ENCODE results near the gene ADARB2. TPM values are rescaled to one million over a fixed set of nuclear protein-coding genes. Genes with fewer than 3 reads are reported as not detected.

The ADARB2 gene
- polyA plus RNA-seq, 6 donors from 2014 or later = 0.10 to 0.12 TPM; not detected in 4

DNA sequence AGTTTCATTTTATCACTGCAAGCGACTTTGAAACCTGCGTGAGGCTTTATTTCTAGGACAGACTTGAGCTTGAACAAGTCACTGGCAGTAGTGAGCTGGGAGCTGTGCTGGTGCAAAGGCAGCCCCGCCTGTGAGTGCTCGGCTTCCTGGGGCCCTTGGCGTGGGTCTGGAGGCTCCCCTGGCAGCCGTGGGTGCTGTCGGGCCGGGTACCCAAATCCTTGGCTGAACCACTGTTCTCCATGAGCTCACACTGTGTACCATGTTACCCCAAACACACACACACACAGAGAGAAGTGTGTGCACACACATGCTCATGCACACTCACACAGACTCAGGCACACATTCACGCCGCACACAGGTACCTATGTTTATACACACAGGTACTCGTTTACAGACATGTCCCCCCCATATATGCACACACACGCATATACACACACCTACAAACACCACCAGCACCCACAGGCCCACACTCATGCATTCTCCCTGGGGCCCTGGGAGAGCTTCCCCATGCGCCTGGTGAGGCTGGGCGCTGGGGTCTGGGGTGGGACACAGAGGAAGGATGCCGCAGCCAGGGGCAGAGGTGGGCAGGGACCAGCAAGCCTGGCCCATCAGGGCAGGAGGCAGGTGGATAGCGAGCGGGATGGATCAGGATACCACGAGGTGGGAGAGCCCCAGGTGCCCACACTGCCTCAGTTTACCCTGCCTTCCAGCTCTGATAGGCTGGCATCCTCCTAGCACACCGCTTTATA is 158.8 kb downstream of the ADARB2 start:
- no peak for DNase-seq
- peaks cover 56 to 79% (median 60%) of the 10 kb centered on the region in 3 donors for H3K4me1 Mint-ChIP-seq
- peak overlapping the region in 3 of 8 donors; percentile 3 to 37 (median 30) for H3K4me3 Mint-ChIP-seq
- H3K27ac Mint-ChIP-seq = peak overlapping the region in 4 of 6 donors; percentile 24 to 74 (median 50)
- no peaks in the 10 kb centered on the region for H3K9me3 Mint-ChIP-seq
- no peak for ATAC-seq (ENCODE audit: low read depth in 2 of 2)
- no peaks in the 10 kb centered on the region for H3K36me3 Mint-ChIP-seq
- peaks cover 12 to 18% (median 17%) of the 10 kb centered on the region in 3 donors for H3K27me3 Mint-ChIP-seq

DNA sequence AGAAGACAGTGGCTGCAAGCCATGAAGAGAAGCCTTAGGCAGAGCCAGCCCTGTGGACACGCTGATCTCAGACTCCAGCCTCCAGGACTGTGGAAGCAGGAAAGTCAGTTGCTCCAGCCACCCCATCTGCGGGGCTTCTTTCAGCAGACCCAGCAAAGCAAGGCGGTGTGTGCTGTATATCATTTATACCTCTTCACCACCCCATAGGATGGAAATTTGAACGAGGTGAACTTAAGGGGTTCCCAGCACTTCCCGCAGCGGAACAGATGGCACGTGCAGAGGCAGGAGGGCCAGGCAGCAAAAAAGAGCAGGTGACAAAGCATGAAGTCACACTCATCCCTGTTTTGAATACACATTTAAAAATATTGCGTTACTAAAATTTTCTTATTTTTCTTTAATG is 159.4 kb downstream of the ADARB2 start:
- Mint-ChIP-seq H3K4me1 (peaks cover 56 to 79% (median 60%) of the 10 kb centered on the region in 3 donors), H3K9me3 (no peaks in the 10 kb centered on the region), H3K36me3 (no peaks in the 10 kb centered on the region), H3K27ac (peak overlapping the region in 3 of 6 donors; percentile 11 to 93 (median 89)), H3K4me3 (peak overlapping the region in 3 of 8 donors; percentile 35 to 53 (median 49)), H3K27me3 (peaks cover 11 to 18% (median 17%) of the 10 kb centered on the region in 3 donors)
- ATAC-seq (ENCODE audit: low read depth in 2 of 2) = no peak
- DNase-seq = no peak

DNA sequence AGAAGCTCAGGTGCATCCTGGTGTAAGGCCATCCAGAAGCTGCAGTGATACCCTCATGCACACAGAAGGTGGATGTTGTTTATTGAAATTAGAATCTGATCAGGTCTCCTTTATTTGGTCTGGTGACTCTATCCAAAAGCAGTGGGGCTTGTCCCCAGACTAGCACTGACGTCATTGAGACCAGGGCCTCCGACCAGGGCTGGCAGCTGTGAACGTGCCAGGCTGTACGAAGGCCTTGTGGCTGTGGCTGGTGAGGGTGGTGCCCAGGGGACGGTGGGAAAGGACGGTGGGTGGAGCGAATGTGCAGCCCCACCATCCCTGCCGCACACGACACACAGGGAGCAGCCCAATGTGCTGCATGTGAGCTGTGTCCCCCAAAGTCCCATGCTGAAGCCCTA is 160.0 kb downstream of the ADARB2 start:
- Mint-ChIP-seq H3K27ac (peak overlapping the region in 5 of 6 donors; percentile 37 to 97 (median 89)), H3K4me3 (peak overlapping the region in 2 of 8 donors; percentile 49 to 53), H3K27me3 (peaks cover 13 to 22% (median 17%) of the 10 kb centered on the region in 3 donors), H3K36me3 (no peaks in the 10 kb centered on the region), H3K9me3 (no peaks in the 10 kb centered on the region), H3K4me1 (peaks cover 58 to 76% (median 63%) of the 10 kb centered on the region in 3 donors)
- DNase-seq (peak; percentile 64), ATAC-seq (ENCODE audit: low read depth in 2 of 2) (peak; percentile 72 to 80)

DNA sequence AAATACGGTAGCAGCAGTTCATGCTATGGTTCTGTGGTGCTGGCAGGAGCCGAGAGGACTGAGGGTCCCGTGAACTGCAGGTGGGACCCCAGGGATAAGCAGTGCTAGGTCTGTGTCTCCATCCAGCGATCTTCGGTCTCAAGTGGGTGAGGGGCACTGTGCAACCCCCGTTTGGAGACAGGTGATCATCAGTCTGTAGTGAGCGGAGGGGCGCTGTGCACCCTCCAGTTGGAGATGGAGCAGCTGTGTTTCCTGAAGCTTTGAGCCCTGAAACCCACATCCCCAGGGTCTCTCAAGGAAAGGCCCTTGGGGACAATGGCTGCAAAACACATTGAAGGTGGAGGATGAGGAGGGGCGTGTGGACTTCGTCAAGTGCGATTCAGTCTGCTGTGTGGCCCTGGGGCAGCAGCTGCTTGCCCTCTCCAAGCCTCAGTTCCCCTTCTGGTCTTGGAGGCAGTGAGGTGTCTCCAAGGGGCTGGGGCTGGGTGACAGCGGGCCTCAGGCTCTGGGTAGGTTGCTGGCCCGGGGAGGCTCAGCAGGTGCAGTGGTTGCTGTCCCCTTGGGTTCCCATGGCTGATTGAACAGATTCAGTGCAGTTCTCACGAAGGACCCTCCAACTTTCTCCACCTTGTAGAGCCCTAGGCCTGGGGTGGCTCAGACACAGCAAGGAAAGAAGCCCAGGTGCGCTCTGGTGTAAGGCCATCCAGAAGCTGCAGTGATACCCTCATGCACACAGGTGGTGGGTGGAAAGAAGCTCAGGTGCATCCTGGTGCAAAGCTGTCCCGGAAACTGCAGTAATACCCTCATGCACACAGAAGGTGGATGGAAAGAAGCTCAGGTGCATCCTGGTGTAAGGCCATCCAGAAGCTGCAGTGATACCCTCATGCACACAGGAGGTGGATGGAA is 160.6 kb downstream of the ADARB2 start:
- Mint-ChIP-seq H3K9me3 (peaks cover 0 to 3% (median 0%) of the 10 kb centered on the region in 7 donors), H3K4me1 (peaks cover 64 to 78% (median 69%) of the 10 kb centered on the region in 3 donors), H3K36me3 (no peaks in the 10 kb centered on the region), H3K27ac (peak overlapping the region in 5 of 6 donors; percentile 83 to 97 (median 92)), H3K27me3 (peaks cover 17 to 29% (median 19%) of the 10 kb centered on the region in 3 donors), H3K4me3 (peak overlapping the region in 5 of 8 donors; percentile 41 to 63 (median 51))
- peak; percentile 23 to 54 for ATAC-seq (ENCODE audit: low read depth in 2 of 2)
- DNase-seq = peak; percentile 55

DNA sequence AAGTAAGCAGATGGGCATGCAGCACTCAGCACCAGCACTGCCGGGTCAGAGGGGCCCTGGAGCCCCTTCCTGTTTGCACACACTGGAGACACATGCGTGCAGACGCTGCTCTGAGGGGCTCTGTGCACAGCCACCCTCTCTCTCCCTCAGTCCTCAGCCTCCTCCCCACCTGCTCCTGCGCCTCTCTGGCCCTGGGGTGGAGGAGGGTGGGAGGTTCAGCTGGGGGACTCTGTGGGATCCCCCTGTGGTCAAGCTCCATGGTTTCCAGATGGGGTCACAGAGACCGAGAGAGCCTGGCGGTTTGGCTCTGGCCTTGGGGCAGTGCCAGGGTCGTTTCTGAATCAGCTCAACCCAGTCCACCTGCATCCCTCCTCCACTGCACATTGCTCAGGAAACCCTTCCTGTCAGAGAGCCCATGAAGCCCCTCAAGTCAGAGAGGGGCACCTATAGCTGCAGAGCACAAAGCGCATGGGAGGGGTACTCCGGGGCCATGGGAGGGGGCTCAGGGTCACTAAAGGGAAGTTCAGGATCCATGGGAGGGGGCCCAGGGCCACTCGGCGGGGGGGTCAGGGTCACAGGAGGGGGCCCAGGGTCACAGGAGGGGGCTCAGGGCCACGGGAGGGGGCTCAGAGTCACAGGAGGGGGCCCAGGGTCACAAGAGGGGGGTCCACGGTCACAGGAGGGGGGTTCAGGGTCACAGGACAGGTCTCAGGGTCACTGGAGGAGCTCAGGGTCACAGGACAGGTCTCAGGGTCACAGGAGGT is 161.7 kb downstream of the ADARB2 start:
- ATAC-seq (ENCODE audit: low read depth in 2 of 2) = no peak
- peak overlapping the region in 2 of 6 donors; percentile 79 to 89 for H3K27ac Mint-ChIP-seq

DNA sequence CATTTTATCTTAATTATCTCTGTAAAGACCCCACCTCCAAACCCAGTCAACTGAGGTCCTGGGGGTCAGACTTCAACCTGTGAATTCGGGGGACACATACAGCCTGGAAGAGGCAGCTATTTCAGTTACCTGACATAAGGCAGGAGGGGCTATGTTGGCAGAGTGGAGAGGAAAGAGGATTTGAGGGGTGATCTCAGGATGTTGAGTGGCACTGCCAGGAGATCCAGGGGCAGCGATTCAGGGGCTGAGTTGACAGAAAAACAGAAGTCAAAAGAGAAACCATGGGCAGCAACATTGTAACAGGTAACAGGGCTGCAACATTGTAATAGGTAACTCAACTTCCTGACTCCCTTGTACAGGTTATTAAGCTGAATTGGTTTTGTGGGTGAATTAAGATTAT is 162.6 kb downstream of the ADARB2 start:
- H3K9me3 Mint-ChIP-seq = peaks cover 0 to 6% (median 0%) of the 10 kb centered on the region in 7 donors
- no peaks in the 10 kb centered on the region for H3K36me3 Mint-ChIP-seq
- H3K4me1 Mint-ChIP-seq = peaks cover 63 to 69% (median 64%) of the 10 kb centered on the region in 3 donors
- H3K27me3 Mint-ChIP-seq = peaks cover 12 to 35% (median 31%) of the 10 kb centered on the region in 3 donors
- peak overlapping the region in 3 of 6 donors; percentile 57 to 89 (median 89) for H3K27ac Mint-ChIP-seq
- ATAC-seq (ENCODE audit: low read depth in 2 of 2) (no peak), DNase-seq (no peak)
- peak overlapping the region in 1 of 8 donors; percentile 24 for H3K4me3 Mint-ChIP-seq

More for the DNA sequence above, 161.7 kb downstream of the ADARB2 start:
- Mint-ChIP-seq H3K4me3 (peak overlapping the region in 4 of 8 donors; percentile 24 to 62 (median 46)), H3K9me3 (peaks cover 0 to 6% (median 0%) of the 10 kb centered on the region in 7 donors), H3K36me3 (no peaks in the 10 kb centered on the region), H3K4me1 (peaks cover 66 to 75% (median 72%) of the 10 kb centered on the region in 3 donors), H3K27me3 (peaks cover 12 to 35% (median 25%) of the 10 kb centered on the region in 3 donors)
- DNase-seq = no peak

DNA sequence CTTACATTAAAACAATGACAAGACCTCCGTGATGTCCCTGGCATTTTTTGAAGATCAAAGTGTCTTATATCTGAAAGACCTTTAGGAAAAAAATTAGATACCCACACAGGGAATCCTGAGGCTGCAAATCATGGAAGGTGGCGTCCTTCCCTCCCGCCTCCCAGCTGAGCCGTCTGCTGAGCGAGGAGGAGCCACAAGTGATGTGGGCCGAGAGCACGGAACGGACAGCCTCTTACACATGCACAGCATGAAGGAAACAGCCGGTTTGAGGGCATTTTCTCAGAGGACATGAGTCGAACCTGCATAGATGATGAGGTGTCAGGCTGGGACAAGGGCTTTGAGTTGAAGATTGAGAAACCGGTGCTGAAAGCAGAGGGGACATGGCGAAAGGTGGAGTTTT is 163.3 kb downstream of the ADARB2 start:
- H3K4me3 Mint-ChIP-seq = peak overlapping the region in 1 of 8 donors; percentile 3
- peaks cover 0 to 6% (median 0%) of the 10 kb centered on the region in 7 donors for H3K9me3 Mint-ChIP-seq
- peaks cover 56 to 61% (median 57%) of the 10 kb centered on the region in 3 donors for H3K4me1 Mint-ChIP-seq
- H3K36me3 Mint-ChIP-seq = no peaks in the 10 kb centered on the region
- peaks cover 13 to 39% (median 34%) of the 10 kb centered on the region in 3 donors for H3K27me3 Mint-ChIP-seq
- DNase-seq (no peak), ATAC-seq (ENCODE audit: low read depth in 2 of 2) (no peak)
- H3K27ac Mint-ChIP-seq = peak overlapping the region in 1 of 6 donors; percentile 26

DNA sequence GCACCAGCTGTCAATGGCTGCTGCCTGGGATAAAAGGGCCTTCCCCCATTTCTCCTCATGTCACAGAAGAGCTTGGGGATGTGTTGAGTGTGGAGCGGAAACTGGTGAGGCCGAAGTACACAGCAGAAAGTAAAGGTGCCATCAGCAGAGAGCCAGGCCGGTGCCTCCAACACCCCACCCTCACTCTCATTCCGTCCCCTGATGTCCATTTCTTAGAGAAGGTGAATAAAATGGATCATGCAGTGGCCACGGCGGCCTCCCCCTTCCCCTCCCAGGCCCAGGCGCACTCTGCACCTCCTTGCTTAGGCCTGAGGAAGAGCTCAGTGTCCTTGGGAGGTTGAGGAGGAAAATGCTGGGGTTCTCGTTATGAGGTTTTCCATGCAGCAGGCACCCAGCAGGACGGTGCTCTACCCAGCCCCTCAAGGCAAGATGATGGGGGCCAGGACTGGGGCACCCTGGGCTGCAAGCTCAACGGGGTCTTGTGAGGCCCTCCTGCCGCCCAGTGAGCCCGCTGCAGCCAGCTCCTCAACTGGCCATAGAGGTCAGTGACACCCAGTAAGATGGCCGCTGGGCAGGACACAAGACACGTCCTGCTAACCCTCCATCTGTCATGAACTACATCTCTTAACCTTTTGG is 163.9 kb downstream of the ADARB2 start:
- no peak overlapping the region for H3K27ac Mint-ChIP-seq
- ATAC-seq (ENCODE audit: low read depth in 2 of 2) (no peak), DNase-seq (no peak)
- H3K27me3 Mint-ChIP-seq = peaks cover 17 to 44% (median 39%) of the 10 kb centered on the region in 3 donors
- H3K9me3 Mint-ChIP-seq = peaks cover 0 to 6% (median 0%) of the 10 kb centered on the region in 7 donors
- H3K4me3 Mint-ChIP-seq = peak overlapping the region in 1 of 8 donors; percentile 15
- no peaks in the 10 kb centered on the region for H3K36me3 Mint-ChIP-seq
- peaks cover 51 to 56% (median 51%) of the 10 kb centered on the region in 3 donors for H3K4me1 Mint-ChIP-seq

DNA sequence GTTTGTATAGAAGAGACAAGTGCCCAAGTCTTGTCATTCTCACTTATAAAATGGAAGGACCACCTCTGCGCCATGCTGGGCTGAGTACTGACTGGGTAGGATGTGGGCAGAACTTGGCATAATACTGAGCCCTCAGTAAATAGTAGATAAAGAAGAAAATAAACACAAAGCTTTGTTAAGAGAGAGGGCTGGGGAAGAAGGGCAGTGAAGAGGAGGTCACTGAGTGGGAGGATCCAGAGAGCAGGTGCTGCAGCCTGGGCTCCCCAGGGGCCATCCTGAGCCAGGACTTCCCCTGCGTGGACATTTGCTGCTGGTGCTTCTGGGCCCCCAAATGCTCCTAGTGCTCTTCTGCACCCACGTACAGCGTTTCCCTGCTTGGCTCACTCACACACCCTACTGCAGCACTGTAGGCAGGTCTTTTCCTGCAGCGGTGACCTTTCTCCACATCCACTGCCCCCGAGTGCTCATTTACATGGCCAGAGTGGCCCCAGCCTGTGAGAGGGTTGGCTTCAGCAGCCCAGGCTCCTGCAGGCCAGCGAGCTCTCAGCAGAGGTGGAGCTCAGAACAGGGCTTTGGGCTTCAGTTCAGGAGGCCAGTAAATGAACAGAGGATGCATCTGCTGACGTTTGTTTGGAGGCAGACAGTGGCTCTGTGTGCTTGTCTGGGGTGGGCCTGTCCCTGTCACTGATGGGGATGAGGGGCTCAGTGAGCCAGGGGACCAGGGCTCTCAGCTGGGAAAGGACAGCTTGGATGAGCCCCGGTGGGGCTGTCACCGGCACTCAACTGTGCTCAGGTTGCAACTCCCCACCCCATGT is 164.6 kb downstream of the ADARB2 start:
- Mint-ChIP-seq H3K36me3 (no peaks in the 10 kb centered on the region), H3K27me3 (peaks cover 17 to 44% (median 44%) of the 10 kb centered on the region in 3 donors), H3K4me3 (peak overlapping the region in 1 of 8 donors; percentile 15), H3K27ac (no peak overlapping the region), H3K9me3 (peaks cover 0 to 6% (median 0%) of the 10 kb centered on the region in 7 donors), H3K4me1 (peaks cover 47 to 54% (median 48%) of the 10 kb centered on the region in 3 donors)
- DNase-seq (no peak), ATAC-seq (ENCODE audit: low read depth in 2 of 2) (no peak)

DNA sequence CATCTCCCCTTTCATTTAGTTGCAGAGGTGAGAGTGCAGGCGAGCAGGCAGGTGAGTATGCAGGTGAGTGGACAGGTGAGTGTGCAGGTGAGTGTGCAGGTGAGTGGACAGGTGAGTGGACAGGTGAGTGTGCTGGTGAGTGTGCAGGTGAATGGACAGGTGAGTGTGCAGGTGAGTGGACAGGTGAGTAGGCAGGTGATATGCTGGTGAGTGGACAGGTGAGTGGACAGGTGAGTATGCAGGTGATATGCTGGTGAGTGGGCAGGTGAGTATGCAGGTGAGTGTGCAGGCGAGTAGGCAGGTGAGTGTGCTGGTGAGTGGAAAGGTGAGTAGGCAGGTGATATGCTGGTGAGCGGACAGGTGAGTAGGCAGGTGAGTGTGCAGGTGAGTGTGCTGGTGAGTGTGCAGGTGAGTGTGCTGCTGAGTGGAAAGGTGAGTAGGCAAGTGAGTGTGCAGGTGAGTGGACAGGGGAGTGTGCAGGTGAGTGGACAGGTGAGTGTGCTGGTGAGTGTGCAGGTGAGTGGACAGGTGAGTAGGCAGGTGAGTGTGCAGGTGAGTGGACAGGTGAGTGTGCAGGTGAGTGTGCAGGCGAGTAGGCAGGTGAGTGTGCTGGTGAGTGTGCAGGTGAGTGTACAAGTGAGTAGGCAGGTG is 165.6 kb downstream of the ADARB2 start:
- peak overlapping the region in 2 of 6 donors; percentile 2 to 73 for H3K27ac Mint-ChIP-seq
- no peak overlapping the region for H3K4me3 Mint-ChIP-seq
- no peak for DNase-seq
- H3K4me1 Mint-ChIP-seq = peaks cover 38 to 44% (median 39%) of the 10 kb centered on the region in 3 donors
- H3K27me3 Mint-ChIP-seq = peaks cover 14 to 51% (median 44%) of the 10 kb centered on the region in 3 donors
- peaks cover 0 to 6% (median 0%) of the 10 kb centered on the region in 7 donors for H3K9me3 Mint-ChIP-seq
- no peaks in the 10 kb centered on the region for H3K36me3 Mint-ChIP-seq
- no peak for ATAC-seq (ENCODE audit: low read depth in 2 of 2)
